A673 (cell line): ENCODE results near the gene GRIK1. TPM values are rescaled to one million over a fixed set of nuclear protein-coding genes. Genes with fewer than 3 reads are reported as not detected.

Experiments used
- BruUV-seq: library from RNA; stranded (reverse); fragments of 400-500 nt; replicated peaks from 2 replicates; lab custom pipeline; 2021; lab: Mats Ljungman, UMichigan
- CTCF ChIA-PET: fragments of 300-600 bp; sonication (Branson Sonifier 250); formaldehyde crosslinking; loops from one replicate; lab custom pipeline; 2022; ENCODE audit warnings: antibody characterized with exemption; lab: Charles Lee
- POLR2A ChIA-PET: fragments of 300-600 bp; sonication (Branson Sonifier 250); formaldehyde crosslinking; loops from one replicate; lab custom pipeline; 2022; ENCODE audit warnings: antibody characterized with exemption; ENCODE audit not compliant: low non-redundant PET; lab: Charles Lee
- DNase-seq: peaks from one replicate; pipeline ENCODE4 v3.0.0-alpha.2; 2015; ENCODE audit warnings: low spot score
- H3K27ac ChIP-seq: fragments of 200-600 bp; sonication (generic); 2 replicates; pipeline ENCODE4 v1.5.1; 2016; ENCODE audit warnings: mixed run types, low read depth, mild to moderate bottlenecking, mixed read lengths, antibody characterized with exemption, low read length; ENCODE audit not compliant: poor library complexity, severe bottlenecking
- H3K27me3 ChIP-seq: fragments of 200-600 bp; sonication (generic); replicated peaks from 2 replicates; pipeline ENCODE4 v1.6.1; 2017; ENCODE audit warnings: mixed run types, low read depth, mild to moderate bottlenecking, mixed read lengths, antibody characterized with exemption, low read length; ENCODE audit not compliant: insufficient read depth, poor library complexity
- H3K36me3 ChIP-seq: fragments of 200-600 bp; sonication (generic); 2 replicates; pipeline ENCODE4 v1.6.1; 2016; ENCODE audit warnings: mixed run types, mild to moderate bottlenecking, mixed read lengths, antibody characterized with exemption, low read length; ENCODE audit not compliant: insufficient read depth, poor library complexity, severe bottlenecking
- H3K4me1 ChIP-seq: fragments of 200-600 bp; sonication (generic); 2 replicates; pipeline ENCODE4 v1.6.1; 2017; ENCODE audit warnings: mixed run types, mild to moderate bottlenecking, mixed read lengths, antibody characterized with exemption, low read length; ENCODE audit not compliant: insufficient read depth, poor library complexity, severe bottlenecking
- H3K4me3 ChIP-seq: fragments of 200-600 bp; sonication (generic); 2 replicates; pipeline ENCODE4 v1.5.1; 2016; ENCODE audit warnings: low read depth, mixed run types, mild to moderate bottlenecking, mixed read lengths, low read length; ENCODE audit not compliant: poor library complexity, severe bottlenecking
- H3K9me3 ChIP-seq: fragments of 200-600 bp; sonication (generic); 2 replicates; pipeline ENCODE4 v1.6.1; 2016; ENCODE audit warnings: mixed run types, low read depth, mild to moderate bottlenecking, mixed read lengths, antibody characterized with exemption, low read length; ENCODE audit not compliant: poor library complexity, severe bottlenecking
- EZH2 ChIP-seq: fragments of 200-600 bp; sonication (generic); IDR thresholded peaks from 2 replicates; pipeline ENCODE4 v1.6.1; 2017; ENCODE audit warnings: borderline replicate concordance, low read depth, mild to moderate bottlenecking, mixed read lengths, antibody characterized with exemption, low read length; ENCODE audit not compliant: poor library complexity, severe bottlenecking
- intact Hi-C: fragments of 100-400 bp; cut with micrococcal nuclease; formaldehyde crosslinking; loops from one replicate; pipeline ENCODE4 v1.10.0; 2022; ENCODE audit not compliant: unreplicated experiment
- total RNA-seq: library from RNA; stranded (reverse); gene quantifications from 2 replicates; pipeline ENCODE4 v1.2.3, GENCODE V29; 2021
- TF ChIP-seq, protein P1 (sequence below): fragments of 300-800, 200-600 bp; sonication (generic); conservative IDR thresholded peaks from 2 replicates; pipeline ENCODE4 v1.5.1; 2017; ENCODE audit warnings: low read depth, mild to moderate bottlenecking, antibody characterized with exemption, low read length, moderate library complexity, mixed read lengths

The GRIK1 gene
- total RNA-seq, 1 experiment from 2014 or later: 0.67 TPM

DNA sequence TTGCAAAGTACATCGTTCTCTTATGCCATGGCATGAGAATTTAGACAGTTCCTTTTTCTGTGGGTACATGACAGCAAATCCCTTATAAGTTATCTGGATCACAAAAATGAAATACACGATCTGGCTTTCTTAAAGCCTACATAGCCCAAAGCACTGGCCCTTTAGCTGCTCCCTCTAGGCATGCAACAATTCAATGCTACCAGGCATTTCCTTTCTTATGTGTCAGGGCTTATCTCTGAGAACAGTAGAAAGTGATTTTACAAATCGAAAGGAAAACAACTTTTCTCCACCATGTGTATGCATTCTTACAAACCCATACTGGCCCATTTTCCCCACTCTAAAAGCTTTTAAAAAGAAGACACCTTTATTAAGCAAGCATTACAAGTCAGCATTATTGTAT is 139.7 kb downstream of the GRIK1 start:
- intact Hi-C loops: no loop called here
- no TSS peak for BruUV-seq
- Histone ChIP-seq H3K27ac (no peak overlapping the region), H3K4me1 (no peaks in the 10 kb centered on the region), H3K4me3 (no peak overlapping the region), H3K36me3 (no peaks in the 10 kb centered on the region), H3K9me3 (no peaks in the 10 kb centered on the region), H3K27me3 (no peaks in the 10 kb centered on the region)
- TF ChIP-seq, protein P1, sequence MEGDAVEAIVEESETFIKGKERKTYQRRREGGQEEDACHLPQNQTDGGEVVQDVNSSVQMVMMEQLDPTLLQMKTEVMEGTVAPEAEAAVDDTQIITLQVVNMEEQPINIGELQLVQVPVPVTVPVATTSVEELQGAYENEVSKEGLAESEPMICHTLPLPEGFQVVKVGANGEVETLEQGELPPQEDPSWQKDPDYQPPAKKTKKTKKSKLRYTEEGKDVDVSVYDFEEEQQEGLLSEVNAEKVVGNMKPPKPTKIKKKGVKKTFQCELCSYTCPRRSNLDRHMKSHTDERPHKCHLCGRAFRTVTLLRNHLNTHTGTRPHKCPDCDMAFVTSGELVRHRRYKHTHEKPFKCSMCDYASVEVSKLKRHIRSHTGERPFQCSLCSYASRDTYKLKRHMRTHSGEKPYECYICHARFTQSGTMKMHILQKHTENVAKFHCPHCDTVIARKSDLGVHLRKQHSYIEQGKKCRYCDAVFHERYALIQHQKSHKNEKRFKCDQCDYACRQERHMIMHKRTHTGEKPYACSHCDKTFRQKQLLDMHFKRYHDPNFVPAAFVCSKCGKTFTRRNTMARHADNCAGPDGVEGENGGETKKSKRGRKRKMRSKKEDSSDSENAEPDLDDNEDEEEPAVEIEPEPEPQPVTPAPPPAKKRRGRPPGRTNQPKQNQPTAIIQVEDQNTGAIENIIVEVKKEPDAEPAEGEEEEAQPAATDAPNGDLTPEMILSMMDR: no peak
- no peak for TF ChIP-seq EZH2
- no peak for DNase-seq
- ChIA-PET CTCF (no interaction called here), POLR2A (no interaction called here)

- CTCF ChIA-PET: no interaction called here
- Histone ChIP-seq H3K4me1 (no peaks in the 10 kb centered on the region), H3K36me3 (no peaks in the 10 kb centered on the region), H3K27ac (no peak overlapping the region), H3K27me3 (no peaks in the 10 kb centered on the region), H3K9me3 (no peaks in the 10 kb centered on the region), H3K4me3 (no peak overlapping the region)
- no TSS peak for BruUV-seq
- DNase-seq: no peak
- no peak for TF ChIP-seq EZH2
- TF ChIP-seq, protein P1: no peak
- intact Hi-C loops: no loop called here
- POLR2A ChIA-PET: no interaction called here
Measured at GRCh38 chr21:29798840-29799239, 141.0 kb downstream of the GRIK1 start.

DNA sequence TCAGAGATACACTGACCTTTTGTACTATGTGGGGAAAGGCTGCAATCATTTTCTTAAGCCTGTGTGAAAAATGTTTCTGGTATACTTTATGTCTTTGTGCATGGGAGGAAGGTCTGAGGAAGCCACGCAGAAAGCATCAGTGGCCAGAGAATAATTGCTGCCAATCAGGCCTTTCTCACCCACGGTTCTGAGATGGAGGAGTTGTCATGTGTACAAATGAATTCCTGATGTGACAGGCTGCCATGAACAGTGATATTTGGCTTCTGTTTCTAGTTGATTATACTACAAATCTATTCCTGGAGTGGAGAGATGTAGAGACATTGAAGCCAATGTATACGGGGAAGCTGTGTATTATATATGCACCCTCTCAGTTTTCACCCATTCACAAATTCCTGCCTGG is 142.6 kb downstream of the GRIK1 start:
- TF ChIP-seq EZH2: no peak
- TF ChIP-seq, protein P1: no peak
- intact Hi-C loops: no loop called here
- BruUV-seq: no TSS peak
- Histone ChIP-seq H3K4me1 (no peaks in the 10 kb centered on the region), H3K27ac (no peak overlapping the region), H3K27me3 (no peaks in the 10 kb centered on the region), H3K9me3 (no peaks in the 10 kb centered on the region), H3K4me3 (no peak overlapping the region), H3K36me3 (no peaks in the 10 kb centered on the region)
- ChIA-PET POLR2A (no interaction called here), CTCF (no interaction called here)
- DNase-seq: no peak
